Subcutaneous abdominal adipose tissue (tissue), 5 donors: ENCODE data around the gene KPNA2.
A peak's percentile ranks its signal among the peaks of the same experiment; 100 is the strongest.
"Not testable (repeated sequence)": the region's sequence is repeated elsewhere in the genome, so short reads cannot be mapped to it uniquely, and the experiment has no call there.

Experiments used
- H3K27ac ChIP-seq: one replicate; pipeline ENCODE4 v1.7.0; 2013; ENCODE audit warnings: low read depth, mild to moderate bottlenecking, inconsistent platforms, low read length, moderate library complexity
- H3K27me3 ChIP-seq, 5 donors: one replicate each; pipeline ENCODE4 v1.7.0; 2013; ENCODE audit warnings: low read length in 5 of 5, inconsistent platforms in 1 of 5; ENCODE audit not compliant: control insufficient read depth in 5 of 5, insufficient read depth in 4 of 5
- H3K36me3 ChIP-seq, 5 donors: one replicate each; pipeline ENCODE4 v1.7.0; 2013; ENCODE audit warnings: low read length in 5 of 5; ENCODE audit not compliant: control insufficient read depth in 5 of 5, insufficient read depth in 5 of 5
- H3K4me1 ChIP-seq, 5 donors: one replicate each; pipeline ENCODE4 v1.7.0; 2013; ENCODE audit warnings: low read length in 5 of 5, mild to moderate bottlenecking in 3 of 5, moderate library complexity in 1 of 5; ENCODE audit not compliant: control insufficient read depth in 5 of 5, insufficient read depth in 5 of 5
- H3K4me3 ChIP-seq, 5 donors: one replicate each; pipeline ENCODE4 v1.7.0; 2013; ENCODE audit warnings: low read length in 5 of 5, low read depth in 1 of 5
- H3K9ac ChIP-seq, 5 donors: one replicate each; pipeline ENCODE4 v1.7.0; 2013; ENCODE audit warnings: low read length in 5 of 5, mild to moderate bottlenecking in 4 of 5, moderate library complexity in 3 of 5
- H3K9me3 ChIP-seq, 5 donors: one replicate each; pipeline ENCODE4 v1.7.0; 2013; ENCODE audit warnings: low read length in 5 of 5; ENCODE audit not compliant: control insufficient read depth in 5 of 5
- donor health status: healthy.
- donor health status: healthy.
- donor health status: healthy.
- donor health status: healthy.
- donor health status: healthy.

KPNA2 gene

GRCh38 chr17:68054296-68054900 is 18.9 kb downstream of the KPNA2 start:
- Histone ChIP-seq H3K27ac (peak overlapping the region; percentile 41), H3K27me3 (no peaks in the 10 kb centered on the region), H3K4me1 (peaks cover 11 to 23% (median 15%) of the 10 kb centered on the region in 5 donors), H3K4me3 (peak overlapping the region in 1 of 5 donors; percentile 29), H3K36me3 (no peaks in the 10 kb centered on the region), H3K9me3 (no peaks in the 10 kb centered on the region), H3K9ac (peak overlapping the region in 1 of 5 donors; percentile 7)

GRCh38 chr17:68057531-68057952 is 22.0 kb downstream of the KPNA2 start:
- Histone ChIP-seq H3K36me3 (no peaks in the 10 kb centered on the region), H3K4me1 (peaks cover 11 to 26% (median 16%) of the 10 kb centered on the region in 5 donors), H3K4me3 (no peak overlapping the region), H3K9ac (no peak overlapping the region), H3K9me3 (no peaks in the 10 kb centered on the region), H3K27ac (no peak overlapping the region), H3K27me3 (no peaks in the 10 kb centered on the region)

GRCh38 chr17:68060336-68060735 is 24.8 kb downstream of the KPNA2 start:
- Histone ChIP-seq H3K27me3 (no peaks in the 10 kb centered on the region), H3K4me1 (peaks cover 0 to 9% (median 0%) of the 10 kb centered on the region in 5 donors), H3K27ac (no peak overlapping the region), H3K4me3 (no peak overlapping the region), H3K36me3 (no peaks in the 10 kb centered on the region), H3K9me3 (no peaks in the 10 kb centered on the region), H3K9ac (no peak overlapping the region)

GRCh38 chr17:68061512-68062313 is 26.2 kb downstream of the KPNA2 start:
- Histone ChIP-seq H3K9me3 (no peaks in the 10 kb centered on the region), H3K27me3 (no peaks in the 10 kb centered on the region), H3K4me1 (peaks cover 0 to 9% (median 0%) of the 10 kb centered on the region in 5 donors), H3K9ac (no peak overlapping the region), H3K27ac (no peak overlapping the region), H3K4me3 (no peak overlapping the region), H3K36me3 (no peaks in the 10 kb centered on the region)

- H3K9ac ChIP-seq, H3K4me3 ChIP-seq, H3K36me3 ChIP-seq, H3K27ac ChIP-seq, H3K9me3 ChIP-seq, H3K27me3 ChIP-seq, H3K4me1 ChIP-seq: not testable (repeated sequence)
Measured at GRCh38 chr17:68065366-68065765, 29.8 kb downstream of the KPNA2 start.

GRCh38 chr17:68068512-68068911 is 33.0 kb downstream of the KPNA2 start:
- H3K4me3 ChIP-seq, H3K4me1 ChIP-seq, H3K27ac ChIP-seq, H3K27me3 ChIP-seq, H3K9ac ChIP-seq, H3K9me3 ChIP-seq, H3K36me3 ChIP-seq: not testable (repeated sequence)

- peak overlapping the region; percentile 40 for H3K27ac ChIP-seq
- not testable (repeated sequence) for H3K27me3 ChIP-seq, H3K4me1 ChIP-seq, H3K9ac ChIP-seq, H3K9me3 ChIP-seq, H3K4me3 ChIP-seq, H3K36me3 ChIP-seq
Measured at GRCh38 chr17:68070582-68071444, 35.3 kb downstream of the KPNA2 start.

GRCh38 chr17:68074279-68074678 is 38.7 kb downstream of the KPNA2 start:
- Histone ChIP-seq H3K4me1 (peaks cover 0 to 4% (median 0%) of the 10 kb centered on the region in 5 donors), H3K27me3 (no peaks in the 10 kb centered on the region), H3K9me3 (no peaks in the 10 kb centered on the region), H3K4me3 (no peak overlapping the region), H3K36me3 (no peaks in the 10 kb centered on the region), H3K27ac (no peak overlapping the region), H3K9ac (no peak overlapping the region)

- H3K27ac ChIP-seq, H3K36me3 ChIP-seq, H3K4me3 ChIP-seq, H3K4me1 ChIP-seq, H3K9me3 ChIP-seq, H3K9ac ChIP-seq, H3K27me3 ChIP-seq: not testable (repeated sequence)
Measured at GRCh38 chr17:68075953-68076607, 40.5 kb downstream of the KPNA2 start.
